ENCODE data around the gene PDZD8. TPM values are rescaled to one million over a fixed set of nuclear protein-coding genes. Genes with fewer than 3 reads are reported as not detected.

PDZD8 gene
- total RNA-seq, result 25.4 and 45.7 TPM in 2 replicates

GRCh38 chr10:117375360-117376178 lies at the start of gene PDZD8:
Gene PDZD8, minus strand, starts transcription at chr10:117375440. Its CDS starts 213 bp downstream, at chr10:117375227.

GRCh38 chr10:117240621-117241529 lies 134.4 kb downstream of the PDZD8 start, which contains the start of gene SLC18A2:
Gene SLC18A2, plus strand, starts transcription at chr10:117241114. Its CDS starts 580 bp downstream, at chr10:117241694.

Other genes with a start within 250 kb of the PDZD8 start
- not detected in 2 replicates for gene VAX1, start 237.2 kb downstream of the PDZD8 start, total RNA-seq
- not detected in 2 replicates for gene KCNK18, start 178.0 kb downstream of the PDZD8 start, total RNA-seq
- not detected in 2 replicates for gene SLC18A2, start 134.3 kb downstream of the PDZD8 start, total RNA-seq
- gene EMX2, start 167.3 kb upstream of the PDZD8 start, total RNA-seq, result 1.1 and 3.1 TPM in 2 replicates